ENCODE results near the gene IFT81. TPM values are rescaled to one million over a fixed set of nuclear protein-coding genes. Genes with fewer than 3 reads are reported as not detected.

IFT81 gene
- total RNA-seq (2022; extraction: Qiagen RNA extraction), result 14.0 to 19.9 TPM (median 19.0 TPM) in 5 replicates

GRCh38 chr12:110124269-110124995 lies at the start of gene IFT81:
Gene IFT81 (plus strand): TSS chr12:110124357. CDS start chr12:110127381, 3,024 bp downstream.

Other genes with a start within 250 kb of the IFT81 start
- 20.3 to 23.0 TPM (median 21.6 TPM) in 5 replicates for gene GLTP, start 243.8 kb upstream of the IFT81 start, total RNA-seq (2022; extraction: Qiagen RNA extraction)
- 14.3 to 18.1 TPM (median 17.1 TPM) in 5 replicates for gene TCHP, start 224.1 kb upstream of the IFT81 start, total RNA-seq (2022; extraction: Qiagen RNA extraction)
- gene GIT2, start 128.0 kb upstream of the IFT81 start, total RNA-seq (2022; extraction: Qiagen RNA extraction), result 15.8 to 24.2 TPM (median 22.3 TPM) in 5 replicates
- gene ANKRD13A, start 124.9 kb upstream of the IFT81 start, total RNA-seq (2022; extraction: Qiagen RNA extraction), result 13.4 to 17.9 TPM (median 15.7 TPM) in 5 replicates
- gene C12orf76, start 75.8 kb upstream of the IFT81 start, total RNA-seq (2022; extraction: Qiagen RNA extraction), result 5.7 to 7.1 TPM (median 6.6 TPM) in 5 replicates
- 214 to 307 TPM (median 284 TPM) in 5 replicates for gene ATP2A2, start 156.9 kb downstream of the IFT81 start, total RNA-seq (2022; extraction: Qiagen RNA extraction)